Stimulated activated CD4-positive, alpha-beta T cell treated with anti-CD3 and anti-CD28 coated beads, Interleukin-4, amount 100 ng/mL, for 1 hour (primary cell): ENCODE results near the gene ACTL7A.
"Not testable (repeated sequence)": the region's sequence is repeated elsewhere in the genome, so short reads cannot be mapped to it uniquely, and the experiment has no call there.

ENCODE experiments used
- DNase-seq: peaks from one replicate; pipeline ENCODE4 v3.0.0-alpha.2; 2020

The ACTL7A gene

GRCh38 chr9:108861997-108862396 is at the start of gene ACTL7A:
ACTL7A (plus strand) TSS chr9:108862266; CDS start chr9:108862323, 57 bp downstream.
- DNase-seq: no peak

GRCh38 chr9:108812396-108813025 is 49.6 kb upstream of the ACTL7A start:
- DNase-seq: no peak

- no peak for DNase-seq
Measured at GRCh38 chr9:108813951-108814601, 48.0 kb upstream of the ACTL7A start.

- no peak for DNase-seq
Measured at GRCh38 chr9:108815156-108815555, 46.9 kb upstream of the ACTL7A start.

GRCh38 chr9:108816037-108816436 is 46.0 kb upstream of the ACTL7A start:
- DNase-seq: no peak

GRCh38 chr9:108823829-108824228 is 38.2 kb upstream of the ACTL7A start:
- no peak for DNase-seq

GRCh38 chr9:108830272-108830671 is 31.8 kb upstream of the ACTL7A start:
- DNase-seq: no peak

- no peak for DNase-seq
Measured at GRCh38 chr9:108831496-108832178, 30.4 kb upstream of the ACTL7A start.

GRCh38 chr9:108832179-108832500 is 29.9 kb upstream of the ACTL7A start:
- no peak for DNase-seq

- DNase-seq: no peak
Measured at GRCh38 chr9:108834959-108835665, 27.0 kb upstream of the ACTL7A start.

- DNase-seq: no peak
Measured at GRCh38 chr9:108835831-108836230, 26.2 kb upstream of the ACTL7A start.

GRCh38 chr9:108836319-108836718 is 25.7 kb upstream of the ACTL7A start:
- DNase-seq: no peak

- DNase-seq: no peak
Measured at GRCh38 chr9:108836781-108837180, 25.3 kb upstream of the ACTL7A start.

- no peak for DNase-seq
Measured at GRCh38 chr9:108837530-108837929, 24.5 kb upstream of the ACTL7A start.

- no peak for DNase-seq
Measured at GRCh38 chr9:108838017-108838416, 24.0 kb upstream of the ACTL7A start.

- DNase-seq: not testable (repeated sequence)
Measured at GRCh38 chr9:108839561-108839960, 22.5 kb upstream of the ACTL7A start.

GRCh38 chr9:108842610-108843295 is 19.3 kb upstream of the ACTL7A start:
- DNase-seq: no peak

- no peak for DNase-seq
Measured at GRCh38 chr9:108844391-108844790, 17.7 kb upstream of the ACTL7A start.

GRCh38 chr9:108844856-108845255 is 17.2 kb upstream of the ACTL7A start:
- DNase-seq: no peak

GRCh38 chr9:108845507-108845906 is 16.6 kb upstream of the ACTL7A start:
- DNase-seq: no peak

- no peak for DNase-seq
Measured at GRCh38 chr9:108845947-108846346, 16.1 kb upstream of the ACTL7A start.

GRCh38 chr9:108848296-108848695 is 13.8 kb upstream of the ACTL7A start:
- not testable (repeated sequence) for DNase-seq

- no peak for DNase-seq
Measured at GRCh38 chr9:108850293-108850897, 11.7 kb upstream of the ACTL7A start.
